GM21737 (cell line): ENCODE measurements around the gene GLYR1.

Experiments used
- ATAC-seq: cut with Tn5 transposase; IDR thresholded peaks from one replicate; pipeline ENCODE4 v1.9.1; 2021; ENCODE audit warnings: mild to moderate bottlenecking, moderate library complexity; ENCODE audit not compliant: unreplicated experiment

GLYR1 gene

GRCh38 chr16:4768549-4769305, 78.4 kb downstream of the GLYR1 start:
- peak; percentile 61 for ATAC-seq

GRCh38 chr16:4767872-4768548, 79.1 kb downstream of the GLYR1 start:
- ATAC-seq, result no peak

DNA sequence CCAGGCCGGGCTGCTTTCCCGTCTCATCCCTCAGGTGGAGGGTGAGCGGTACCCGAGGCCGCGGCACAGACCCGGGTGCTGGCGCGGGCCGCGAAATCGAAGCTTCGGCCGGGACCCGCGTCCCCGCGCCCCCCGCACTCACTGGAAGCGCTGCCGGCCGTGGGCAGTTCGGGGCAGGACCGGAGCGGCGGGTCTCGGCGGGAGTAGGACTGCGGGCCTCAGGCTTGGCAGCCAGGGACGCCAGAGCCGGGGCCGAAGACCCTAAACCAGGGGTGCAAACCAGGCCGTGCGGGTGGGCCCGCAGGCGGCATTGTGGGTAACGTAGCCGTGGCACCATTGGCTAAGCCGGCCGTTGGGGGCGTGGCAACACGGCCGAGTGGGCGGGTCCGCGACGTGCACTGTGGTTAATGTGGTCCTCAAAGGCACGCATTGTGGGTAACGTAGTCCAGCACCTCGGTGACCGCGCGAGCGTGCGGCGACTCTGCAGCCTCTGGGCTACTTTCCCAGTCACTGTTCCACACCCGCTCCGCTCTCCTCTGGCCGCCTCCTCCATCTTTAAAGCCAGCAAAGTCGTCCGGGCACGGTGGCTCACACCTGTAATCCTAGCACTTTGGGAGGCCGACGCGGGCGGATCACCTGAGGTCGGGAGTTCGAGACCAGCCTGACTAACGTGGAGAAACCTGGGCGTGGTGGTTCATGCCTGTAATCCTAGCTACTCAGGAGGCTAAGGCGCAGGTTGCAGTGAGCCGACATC, 80.0 kb downstream of the GLYR1 start, which contains the start of gene ZNF500:
ZNF500 (minus strand) TSS at position 288 of the 754 bp plus-strand sequence. CDS start 1,184 bp downstream, outside the sequence.
- peak; percentile 93 for ATAC-seq

GRCh38 chr16:4765511-4766474, 81.3 kb downstream of the GLYR1 start:
- ATAC-seq, result no peak

- ATAC-seq, result no peak
These were observed 83.3 kb downstream of the GLYR1 start for GRCh38 chr16:4763791-4764190.

GRCh38 chr16:4762205-4762604, 84.9 kb downstream of the GLYR1 start:
- no peak for ATAC-seq

DNA sequence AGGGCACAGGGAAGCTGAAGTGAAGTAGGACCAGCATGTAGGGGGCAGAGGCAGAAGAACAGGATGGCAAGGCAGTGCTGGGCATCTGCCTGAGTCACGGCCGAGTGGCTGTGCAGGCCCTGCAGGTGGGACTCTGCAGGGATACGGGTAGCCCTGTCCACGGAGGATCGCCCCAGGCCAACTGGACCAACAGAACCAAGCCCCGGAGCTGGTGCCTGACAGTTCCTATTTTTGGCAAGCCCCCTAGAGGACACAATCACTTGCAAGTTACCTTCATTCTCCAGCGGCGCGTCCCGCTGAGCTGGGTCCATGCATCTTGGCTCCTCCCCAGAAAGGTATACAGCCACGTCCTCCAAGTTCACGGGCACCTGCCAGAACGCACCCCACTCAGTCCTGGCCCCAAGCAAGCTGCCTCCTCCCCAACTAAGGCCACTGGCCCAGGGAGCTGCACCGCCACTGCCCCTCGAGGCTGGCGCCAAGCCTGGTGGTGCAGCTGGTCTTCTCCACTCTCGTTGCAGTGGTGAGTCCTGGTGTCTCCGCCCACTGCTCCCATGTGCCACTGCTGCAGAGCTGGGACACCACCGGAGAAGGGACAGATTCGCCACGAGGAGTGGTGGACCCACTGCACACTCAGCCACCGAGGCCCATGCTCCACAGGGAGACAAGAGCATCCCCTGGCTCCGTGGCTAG, 86.7 kb downstream of the GLYR1 start:
- ATAC-seq, result no peak

DNA sequence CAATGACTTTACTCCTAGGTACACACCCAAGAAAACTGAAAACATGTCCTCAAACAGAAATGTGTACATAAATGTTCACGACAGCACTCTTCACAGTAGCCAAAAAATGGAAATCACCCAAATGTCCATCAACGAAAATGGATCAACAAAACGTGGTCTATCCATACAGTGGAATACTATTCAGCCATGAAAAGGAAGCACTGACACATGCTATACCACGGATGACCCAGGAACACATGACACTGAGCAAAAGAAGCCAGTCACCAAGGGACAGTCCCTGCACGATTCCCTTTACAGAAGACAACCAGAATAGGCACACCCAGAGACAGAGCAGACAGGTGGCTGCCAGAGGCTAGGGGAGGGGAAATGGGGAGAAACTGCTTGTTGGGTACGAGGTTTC, 91.4 kb downstream of the GLYR1 start:
- ATAC-seq, result no peak

- ATAC-seq, result no peak
These were observed 92.2 kb downstream of the GLYR1 start for GRCh38 chr16:4754865-4755264.

- ATAC-seq, result no peak
These were observed 93.9 kb downstream of the GLYR1 start for GRCh38 chr16:4753227-4753626.
